ENCODE results near the gene PCBP1. TPM values are rescaled to one million over a fixed set of nuclear protein-coding genes. Genes with fewer than 3 reads are reported as not detected.

The PCBP1 gene
- total and polyA plus RNA-seq, 9 of the 15 experiments (the other 6 are each of a cell fraction or from before 2014, with no cell fraction given) = 19.2 to 407 (median 78.1) TPM

GRCh38 chr2:70086278-70086837 is 919 bp upstream of the PCBP1 start (continued):
- TF ChIP-seq U2AF2 (optimal IDR thresholded peaks at IDR 0.05; ENCODE audit: low read depth, low read length) (no peak), ZNF395 (CRISPR knock-in tag; IDR thresholded peaks at IDR 0.05) (peak; percentile 97), ZBTB2 (IDR thresholded peaks at IDR 0.05) (no peak), MAFF (IDR thresholded peaks at IDR 0.05; ENCODE audit: low read length) (no peak), ZFP1 (CRISPR knock-in tag; IDR thresholded peaks at IDR 0.05) (0 out of 2 replicates have a peak, but pooled peaks have one; percentile 40), ZKSCAN3 (CRISPR knock-in tag; IDR thresholded peaks at IDR 0.05) (no peak), SNAPC5 (CRISPR knock-in tag; IDR thresholded peaks at IDR 0.05) (no peak), FIP1L1 (IDR thresholded peaks at IDR 0.05; ENCODE audit: low read depth, low read length, poor library complexity, severe bottlenecking) (no peak), HBP1 (CRISPR knock-in tag; IDR thresholded peaks at IDR 0.05) (peak; percentile 85; the same call in 1 of the 2 replicates), ZBTB26 (CRISPR knock-in tag; IDR thresholded peaks at IDR 0.05) (peak; percentile 71), ZNF780A (CRISPR knock-in tag; IDR thresholded peaks at IDR 0.05) (0 out of 2 replicates have a peak, but pooled peaks have one; percentile 35)

Measured in K562 (cell line).